ENCODE results near the gene HTR3B. TPM values are rescaled to one million over a fixed set of nuclear protein-coding genes. Genes with fewer than 3 reads are reported as not detected.

HTR3B gene

DNA sequence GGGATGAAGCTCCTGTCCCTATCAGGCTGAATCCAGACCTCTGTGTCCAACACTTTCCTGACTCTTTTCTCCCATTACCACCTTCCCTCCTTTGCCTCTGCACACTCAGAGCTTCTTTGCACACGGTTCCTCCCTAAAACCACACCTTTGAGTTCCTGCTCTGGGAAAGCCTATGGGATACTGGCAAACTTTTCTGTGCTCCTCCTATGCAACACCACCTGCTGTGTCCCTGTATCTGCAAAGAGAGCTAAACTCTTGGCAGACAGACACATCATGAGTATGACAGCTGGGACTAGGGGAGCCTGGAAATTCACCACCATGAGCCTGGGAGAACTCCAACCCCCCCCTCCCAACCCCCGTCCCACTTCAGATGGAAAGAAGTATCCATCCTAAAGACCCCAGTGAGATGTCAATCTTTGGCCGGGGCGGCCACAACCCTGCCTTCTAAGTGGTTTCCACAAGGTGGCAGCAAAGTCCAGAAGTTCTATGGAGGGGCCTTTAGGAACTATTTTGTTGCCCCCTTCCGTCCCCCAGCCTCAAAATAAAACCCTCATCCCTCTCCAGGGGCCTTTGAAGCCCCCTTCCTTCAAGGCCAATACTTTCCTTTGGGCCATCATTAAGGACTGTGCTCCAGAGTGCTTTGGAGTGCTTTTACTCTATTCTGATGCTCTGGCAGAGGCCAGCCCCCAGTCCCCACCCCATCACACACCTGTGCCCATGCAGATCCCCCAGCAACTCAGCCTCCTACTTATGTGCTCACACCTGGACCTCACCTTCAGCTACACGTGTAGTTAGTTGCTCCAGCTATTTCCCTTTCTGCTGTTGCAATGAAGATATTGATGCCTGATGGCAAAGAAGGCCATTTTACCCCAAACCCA, 89.7 kb downstream of the HTR3B start:
- Histone ChIP-seq H3K27me3 (ENCODE audit: control insufficient read depth, insufficient read depth, low read length) (peaks cover 60% of the 10 kb centered on the region), H3K4me3 (ENCODE audit: low read length) (no peak overlapping the region), H3K9me3 (replicated peaks; ENCODE audit: low read length) (no peaks in the 10 kb centered on the region), H3K36me3 (ENCODE audit: insufficient read depth, low read length) (no peaks in the 10 kb centered on the region), H3K4me1 (ENCODE audit: control insufficient read depth, insufficient read depth, low read length) (no peaks in the 10 kb centered on the region), H3K9ac (ENCODE audit: low read depth, low read length) (no peak overlapping the region), H3K4me2 (ENCODE audit: low read length) (no peak overlapping the region)

Small RNA genes within 50 kb of the gene (small RNA-seq; reads per million reads assigned to genes)
- not detected for gene RNU6-1107P

Measured in skeletal muscle satellite cell (primary cell).